T-helper 9 cell (primary cell): ENCODE data around the gene CACNG4.
"Not testable (repeated sequence)": the region's sequence is repeated elsewhere in the genome, so short reads cannot be mapped to it uniquely, and the experiment has no call there.

Source experiments
- DNase-seq: peaks from one replicate; pipeline ENCODE4 v3.0.0-alpha.2; 2020

The CACNG4 gene

DNA sequence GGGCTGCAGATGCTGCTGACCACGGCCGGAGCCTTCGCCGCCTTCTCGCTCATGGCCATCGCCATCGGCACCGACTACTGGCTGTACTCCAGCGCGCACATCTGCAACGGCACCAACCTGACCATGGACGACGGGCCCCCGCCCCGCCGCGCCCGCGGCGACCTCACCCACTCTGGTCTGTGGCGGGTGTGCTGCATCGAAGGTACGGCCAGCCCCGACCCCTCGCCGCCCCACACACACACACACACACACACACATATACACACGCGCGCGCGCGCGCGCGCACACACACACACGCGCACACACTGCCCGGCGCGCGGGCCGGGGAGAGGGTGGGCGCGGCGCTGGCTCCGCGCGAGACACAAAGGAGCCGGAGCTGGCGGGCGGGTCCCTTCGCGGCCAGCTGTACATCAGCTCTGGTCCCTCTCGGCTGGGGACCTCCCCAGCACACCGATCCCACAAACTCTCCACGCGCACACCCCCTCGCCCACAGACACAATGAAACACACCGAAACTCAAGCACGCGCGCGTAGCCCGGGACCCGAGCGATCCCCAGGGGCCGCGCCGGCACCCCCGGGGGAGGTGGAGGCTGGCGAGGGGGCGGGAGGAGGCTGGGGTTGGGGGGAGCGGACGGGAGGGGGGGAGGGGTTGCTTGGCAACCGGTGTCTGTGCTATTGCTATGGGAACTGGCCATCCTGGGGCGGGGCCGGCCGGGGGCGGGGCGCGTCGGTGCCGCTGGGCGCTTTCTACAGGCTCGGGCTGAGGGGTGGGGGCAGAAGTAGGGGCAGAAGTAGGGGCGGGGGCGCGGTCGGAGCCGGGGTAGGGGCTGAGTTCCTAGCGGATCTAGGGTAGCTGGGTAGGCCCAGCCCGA is 658 bp downstream of the CACNG4 start:
- no peak for DNase-seq

DNA sequence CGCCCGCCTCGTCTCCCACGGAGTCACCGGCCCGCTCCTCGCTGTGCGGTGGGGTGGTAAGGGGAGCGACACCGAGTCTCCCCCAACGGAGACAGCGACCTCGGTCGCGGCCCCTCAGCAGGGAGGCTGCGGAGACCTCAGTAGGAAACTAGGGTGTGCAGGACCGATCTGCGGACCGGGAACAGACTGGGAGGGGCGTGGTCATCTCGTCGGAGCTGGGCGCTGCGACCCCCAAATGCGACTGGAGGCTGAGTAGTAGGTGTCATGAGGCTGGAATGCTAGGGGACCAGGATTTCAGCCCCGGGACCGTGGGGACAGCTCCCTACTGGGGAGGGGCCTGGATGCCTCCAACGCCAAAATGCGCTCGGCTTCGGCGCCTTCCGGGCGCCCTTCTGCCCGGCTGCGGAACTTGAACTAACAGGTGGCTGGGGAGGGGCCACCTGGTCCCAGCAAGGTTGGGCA is 1.3 kb downstream of the CACNG4 start:
- DNase-seq = no peak

DNA sequence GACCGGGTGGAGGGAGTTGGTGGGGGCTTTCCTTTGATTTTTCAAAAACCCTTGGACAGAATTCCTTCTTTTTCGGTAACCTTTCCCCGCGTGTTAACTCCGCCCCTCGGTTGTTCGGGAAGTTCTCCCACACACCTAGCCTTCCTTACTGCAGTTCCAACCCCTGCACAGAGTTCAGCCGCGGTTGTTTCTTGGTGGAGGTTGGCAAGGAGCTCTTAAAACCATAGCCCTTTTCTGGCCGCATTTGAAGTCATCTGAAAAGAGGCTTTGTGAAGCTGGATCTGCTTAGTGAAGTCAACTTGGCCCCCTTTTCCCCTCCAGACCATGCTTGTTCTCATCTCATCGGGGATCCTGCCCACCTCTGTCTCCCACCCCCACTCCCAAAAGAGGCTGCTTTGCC is 1.8 kb downstream of the CACNG4 start:
- DNase-seq = no peak

DNA sequence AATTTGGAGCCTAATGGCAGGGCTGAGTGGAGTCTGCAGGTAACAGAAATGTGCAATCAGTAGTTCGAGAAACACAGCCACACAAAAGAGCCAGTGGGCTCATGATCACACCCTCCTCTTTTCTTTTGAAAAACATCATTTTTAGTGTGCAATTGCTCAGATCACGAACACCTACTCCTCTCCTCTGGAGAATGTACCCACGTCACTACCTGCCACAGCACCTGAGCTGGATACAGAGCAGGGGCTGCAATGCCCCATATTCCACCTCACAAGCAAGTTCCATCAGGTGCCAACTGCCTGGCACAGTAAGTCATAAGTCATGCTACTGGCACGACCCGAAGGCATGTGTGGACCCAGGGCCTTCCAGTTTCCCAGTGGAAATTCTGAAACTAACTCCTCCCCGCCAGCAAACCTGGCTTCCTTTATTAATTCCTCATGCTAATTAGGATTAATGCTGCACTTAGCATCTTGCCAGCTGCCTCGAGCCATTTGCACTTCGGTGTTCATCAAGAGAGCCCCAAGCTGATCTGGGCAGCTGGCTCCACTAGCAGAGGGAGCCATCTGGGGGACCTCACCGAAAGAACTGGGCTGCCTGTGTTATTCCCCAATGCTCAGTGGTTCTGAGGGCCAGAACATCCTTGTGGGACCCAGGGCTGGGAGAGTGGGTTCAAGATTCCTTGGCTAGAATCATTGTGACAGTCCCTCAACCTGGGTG is 2.4 kb downstream of the CACNG4 start:
- no peak for DNase-seq

DNA sequence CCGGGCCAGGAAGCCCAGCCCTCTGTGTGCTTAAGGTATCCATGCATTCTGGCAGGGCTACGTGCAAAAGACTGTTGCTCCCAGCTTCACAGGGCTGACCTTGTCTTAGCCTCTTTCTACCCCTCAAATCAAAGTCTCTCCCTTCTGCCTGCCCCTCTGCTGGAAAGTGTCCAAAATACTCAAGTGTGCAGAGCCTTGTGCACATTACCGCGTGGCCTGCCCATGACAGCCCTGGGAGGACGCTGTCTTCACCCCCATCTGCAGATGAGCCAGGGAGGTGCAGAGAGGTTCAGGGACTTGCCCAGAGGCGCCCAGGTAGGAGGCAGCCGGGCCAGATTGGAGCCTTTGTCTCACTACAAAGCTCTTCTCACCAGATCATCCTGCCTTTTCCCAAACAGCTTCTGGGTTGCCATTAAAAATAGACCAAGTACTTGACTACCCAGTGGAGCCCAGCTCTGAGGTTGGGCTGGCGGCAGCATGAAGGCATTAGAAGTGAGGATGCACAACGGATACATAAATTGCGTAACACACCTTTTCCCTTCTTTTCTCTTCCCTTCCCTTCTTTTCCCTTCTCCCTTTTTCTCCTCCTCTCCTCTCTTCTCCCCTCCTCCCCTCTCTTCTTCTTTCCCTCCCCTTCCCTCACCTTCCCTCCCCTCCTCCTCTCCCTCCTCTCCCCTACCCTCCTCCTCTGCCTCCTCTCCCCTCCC is 3.5 kb downstream of the CACNG4 start:
- DNase-seq = no peak

DNA sequence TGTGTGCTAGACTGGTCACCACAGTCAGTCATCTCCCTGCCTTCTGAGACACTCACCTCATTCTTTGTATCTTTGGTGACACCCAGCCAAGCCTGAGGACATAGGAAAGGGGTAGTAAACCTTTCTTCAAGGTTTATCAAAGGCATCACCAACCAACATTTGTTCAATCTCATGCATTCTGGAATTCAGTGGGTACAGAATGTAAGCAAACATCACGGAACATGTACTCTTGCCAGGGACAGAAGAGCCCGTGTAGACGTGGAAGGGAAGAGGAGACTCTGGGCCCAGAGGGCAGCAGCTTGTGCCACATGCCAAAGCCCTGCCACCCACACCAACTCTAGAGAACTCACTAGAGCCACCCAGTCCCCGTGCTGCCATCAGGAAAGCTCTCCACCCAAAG is 4.4 kb downstream of the CACNG4 start:
- DNase-seq = no peak

DNA sequence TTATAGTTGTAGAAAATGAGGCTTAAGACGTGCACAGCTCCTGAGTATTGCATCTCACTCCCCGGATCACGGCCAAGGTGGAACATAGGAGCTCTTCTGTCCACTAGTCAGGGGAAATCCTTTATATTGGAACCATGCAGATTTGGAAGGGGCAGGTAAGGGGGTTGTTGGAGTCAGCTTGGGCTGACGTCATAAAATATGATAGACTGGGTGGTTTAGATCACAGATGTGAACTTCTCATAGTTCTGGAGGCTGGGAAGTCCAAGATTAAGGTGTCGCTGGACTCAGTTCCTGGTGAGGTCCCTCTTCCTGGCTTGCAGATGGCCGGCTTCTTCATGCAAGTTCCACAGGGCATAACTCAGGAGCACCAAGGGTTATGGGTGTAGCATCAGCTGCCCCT is 5.6 kb downstream of the CACNG4 start:
- no peak for DNase-seq

DNA sequence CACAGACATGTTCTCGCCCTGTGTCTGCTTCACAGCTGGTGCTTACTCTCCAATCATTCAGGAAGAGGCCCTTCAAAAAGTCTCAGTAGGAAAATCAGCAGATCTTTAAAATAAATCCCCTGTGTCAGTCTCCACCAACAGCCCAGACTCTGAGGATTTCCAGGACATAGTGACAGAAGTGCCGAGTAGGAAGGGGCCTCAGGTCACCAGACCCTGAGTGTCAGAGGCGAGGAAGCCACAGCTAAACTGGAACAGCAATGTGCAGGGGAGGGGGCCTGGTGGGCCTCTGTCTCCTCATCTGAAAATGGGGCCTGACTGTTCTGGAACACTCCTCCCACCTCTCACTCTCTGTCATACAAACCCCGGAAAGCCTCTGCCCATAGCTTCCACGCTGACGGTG is 6.3 kb downstream of the CACNG4 start:
- no peak for DNase-seq

DNA sequence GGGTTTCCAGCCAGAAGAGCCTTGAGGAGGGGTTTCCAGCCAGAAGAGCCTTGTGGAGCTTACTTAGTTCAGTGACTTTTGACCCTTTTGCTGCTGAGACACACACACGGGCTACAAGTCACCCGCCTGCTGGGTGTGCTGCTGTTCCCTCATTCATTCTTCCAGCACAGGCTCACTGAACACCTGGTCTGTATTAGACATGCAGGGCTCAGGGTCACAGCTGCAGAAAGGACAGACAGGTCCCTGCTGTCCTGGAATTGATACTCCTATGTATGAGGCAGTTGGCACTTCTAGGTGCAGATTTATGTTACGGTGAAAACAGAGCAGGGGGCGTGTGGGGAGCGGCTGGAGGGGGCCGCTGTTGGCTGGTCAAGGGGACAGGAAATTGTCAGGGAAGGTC is 6.8 kb downstream of the CACNG4 start:
- no peak for DNase-seq

DNA sequence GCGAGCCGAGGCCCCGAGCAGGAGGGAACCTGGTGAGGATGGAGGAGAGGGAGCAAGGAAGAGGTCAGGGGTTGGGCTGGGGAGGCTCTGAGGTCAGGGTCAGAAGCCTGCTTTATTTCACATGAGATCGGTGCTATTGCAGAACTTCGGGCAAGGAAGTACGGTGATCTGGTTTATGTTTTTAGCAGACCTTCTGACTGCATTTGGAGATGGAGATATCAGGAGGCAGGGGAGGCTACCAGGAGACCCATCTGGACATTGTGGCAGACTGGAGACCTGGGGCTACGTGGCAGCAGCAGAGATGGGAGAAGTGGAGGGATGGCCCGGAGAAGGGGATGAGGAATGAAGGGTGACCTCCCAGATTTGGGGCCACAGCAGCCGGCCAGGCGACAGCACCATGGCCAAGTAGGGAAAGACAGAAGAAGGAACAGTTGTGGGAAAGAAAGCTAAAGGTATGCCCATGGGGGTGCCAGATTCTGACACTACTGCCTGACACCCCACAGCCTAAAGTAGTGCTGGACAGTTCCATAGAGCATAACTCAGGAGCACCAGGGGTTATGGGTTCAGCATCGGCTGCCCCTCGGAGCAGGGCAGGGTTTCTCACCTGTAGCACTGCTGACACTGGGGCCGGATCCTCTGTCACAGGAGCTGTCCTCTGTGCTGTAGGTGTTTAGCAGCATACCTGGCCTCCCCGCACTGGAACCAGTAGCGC is 7.4 kb downstream of the CACNG4 start:
- DNase-seq = no peak

DNA sequence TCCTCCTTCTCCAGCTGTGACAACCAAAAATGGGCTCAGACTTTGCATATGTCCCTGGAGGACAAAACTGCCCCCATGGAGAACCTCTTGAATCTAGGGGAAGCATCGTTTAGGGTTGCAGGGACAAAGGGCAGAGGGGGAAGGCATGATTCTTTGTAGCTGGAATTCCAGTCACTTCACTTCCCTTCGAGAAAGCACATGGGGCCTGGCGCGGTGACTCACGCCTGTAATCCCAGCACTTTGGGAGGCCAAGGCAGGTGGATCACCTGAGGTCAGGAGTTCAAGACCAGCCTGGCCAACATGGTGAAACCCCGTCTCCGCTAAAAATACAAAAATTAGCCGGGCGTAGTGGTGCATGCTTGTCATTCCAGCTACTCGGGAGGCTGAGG is 7.9 kb downstream of the CACNG4 start:
- DNase-seq = not testable (repeated sequence)

DNA sequence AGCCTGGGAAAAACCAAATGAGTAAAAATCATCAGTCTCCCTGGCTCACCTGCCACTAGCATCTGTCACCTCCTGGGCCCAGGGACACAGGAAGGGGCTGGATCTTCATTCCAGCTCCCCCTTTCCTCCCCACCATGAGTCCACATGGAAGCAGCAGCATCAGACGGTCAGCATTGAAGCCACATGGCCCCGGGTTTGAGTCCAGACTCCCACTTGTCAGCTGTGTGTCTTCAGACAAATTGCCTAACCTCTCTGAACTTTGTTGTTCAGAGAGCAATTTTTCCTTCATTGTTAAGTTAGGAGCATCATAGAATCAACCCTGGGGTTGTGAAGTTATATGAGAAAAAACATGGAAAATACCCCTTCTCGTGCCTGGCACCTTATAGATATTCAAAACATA is 10.7 kb downstream of the CACNG4 start:
- DNase-seq = no peak

DNA sequence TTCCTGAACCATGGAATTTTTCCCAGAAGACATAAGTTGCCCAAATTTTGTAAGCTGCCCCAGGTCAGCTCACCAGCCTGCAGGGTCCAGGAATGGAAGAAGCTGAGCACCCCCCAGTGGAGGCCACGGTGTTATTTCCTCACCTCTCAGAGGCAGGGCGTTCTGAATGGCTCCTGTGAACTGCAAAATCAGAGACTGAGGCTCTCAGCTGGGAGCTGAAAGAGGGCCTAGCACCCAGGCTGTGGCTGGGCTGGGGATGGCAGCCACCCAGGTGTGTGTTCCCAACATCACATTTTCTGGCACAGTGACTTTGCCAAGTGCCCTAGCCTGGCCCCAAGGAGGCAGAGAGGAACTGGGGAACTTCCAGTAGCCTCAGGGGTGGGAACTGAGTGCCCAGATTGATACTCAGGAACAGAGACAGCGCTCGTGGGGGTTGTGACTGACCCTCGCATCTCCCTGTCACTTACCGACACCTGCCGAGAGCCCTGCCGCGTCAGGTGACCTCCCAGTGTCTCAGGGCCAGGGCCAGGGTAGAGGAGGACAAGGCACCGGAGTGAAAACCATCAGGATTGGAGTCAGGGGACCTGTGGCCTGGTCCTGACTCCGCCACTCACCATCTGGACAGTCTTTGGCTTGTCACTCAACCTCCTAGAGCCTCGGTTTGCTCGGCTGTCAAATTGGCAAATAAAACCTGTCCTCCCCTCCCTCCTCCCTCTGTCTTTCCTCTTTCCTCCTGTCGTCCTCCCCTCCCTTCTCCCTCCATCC is 11.3 kb downstream of the CACNG4 start:
- DNase-seq = no peak

DNA sequence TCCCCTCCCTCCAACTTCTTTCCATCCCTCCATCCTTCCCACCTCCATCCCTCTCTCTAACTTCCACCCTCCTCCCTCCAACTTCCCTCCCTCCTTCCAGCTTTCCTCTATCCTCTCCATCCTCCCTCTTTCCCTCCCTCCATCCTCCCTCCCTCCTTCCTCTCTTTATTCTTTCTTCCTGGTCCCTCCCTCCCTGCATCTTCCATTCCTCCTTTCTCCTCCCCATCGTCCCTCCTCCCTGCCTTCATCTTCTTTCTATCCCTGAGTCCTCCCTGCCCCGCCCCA is 11.8 kb downstream of the CACNG4 start:
- DNase-seq = no peak

DNA sequence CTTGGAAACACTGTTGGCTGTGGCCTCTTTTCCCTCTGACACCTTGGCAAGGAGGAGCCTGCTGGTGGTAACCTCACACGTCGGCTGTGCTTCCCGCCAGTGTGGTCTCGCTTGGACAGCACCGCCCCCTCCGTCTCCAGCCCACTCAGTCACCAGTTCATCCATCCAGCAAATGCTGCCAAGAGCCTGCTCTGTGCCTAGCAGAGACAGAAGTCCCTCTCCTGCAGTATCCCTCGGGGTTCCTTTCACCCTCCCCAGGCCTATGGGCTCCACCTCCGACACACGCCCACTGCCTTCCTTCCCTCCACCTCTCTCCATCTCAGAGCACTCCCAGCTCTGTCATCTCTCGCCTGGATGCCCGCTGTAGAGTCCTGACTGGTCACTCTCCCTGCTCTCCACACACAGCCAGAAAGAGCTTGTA is 12.3 kb downstream of the CACNG4 start:
- no peak for DNase-seq

DNA sequence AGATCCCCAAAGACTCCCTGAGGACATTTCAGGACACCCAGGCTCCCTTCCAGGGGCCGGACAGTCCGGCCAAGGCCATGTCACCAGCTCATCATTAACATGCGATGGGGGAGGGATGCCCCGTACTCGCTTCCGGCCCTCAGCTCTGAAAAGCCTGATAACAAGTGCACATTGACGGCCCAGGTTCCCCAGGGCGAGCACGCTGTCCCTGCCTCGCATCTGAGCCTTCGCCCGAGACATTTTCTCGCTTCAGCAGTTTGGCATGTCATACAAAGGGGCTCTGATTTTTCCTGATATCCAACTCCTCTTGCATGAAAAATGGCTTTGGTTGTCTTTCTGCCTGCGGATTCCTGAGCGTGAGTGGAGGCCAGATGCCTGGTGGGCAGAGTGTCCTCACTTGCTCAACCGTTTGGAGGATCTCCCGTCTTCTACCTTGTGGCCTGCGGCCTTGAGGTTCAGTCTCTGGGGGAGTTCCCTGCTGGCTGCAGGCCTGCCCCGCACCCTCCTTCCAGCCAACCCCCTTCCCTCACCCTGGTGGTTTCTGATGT is 14.1 kb downstream of the CACNG4 start:
- DNase-seq = no peak

DNA sequence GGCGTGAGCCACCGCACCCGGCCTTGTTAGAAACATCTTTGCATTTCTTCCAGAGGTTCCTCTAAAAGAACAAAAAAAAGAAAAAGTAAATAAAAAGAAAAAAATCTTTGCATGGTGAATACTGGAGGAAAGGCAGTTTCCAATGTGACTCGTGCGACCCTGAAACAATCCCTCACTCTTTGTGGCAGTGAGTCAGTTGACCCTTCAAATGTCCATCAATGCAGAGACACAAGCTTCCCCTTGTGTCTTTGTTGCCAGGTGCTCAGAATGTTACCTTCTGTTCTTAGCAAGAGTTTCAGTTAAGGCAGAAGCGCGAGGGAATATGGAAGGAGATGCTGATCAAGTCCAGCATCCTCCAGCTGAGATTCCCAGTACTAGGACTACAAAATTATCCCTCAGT is 16.4 kb downstream of the CACNG4 start:
- no peak for DNase-seq

DNA sequence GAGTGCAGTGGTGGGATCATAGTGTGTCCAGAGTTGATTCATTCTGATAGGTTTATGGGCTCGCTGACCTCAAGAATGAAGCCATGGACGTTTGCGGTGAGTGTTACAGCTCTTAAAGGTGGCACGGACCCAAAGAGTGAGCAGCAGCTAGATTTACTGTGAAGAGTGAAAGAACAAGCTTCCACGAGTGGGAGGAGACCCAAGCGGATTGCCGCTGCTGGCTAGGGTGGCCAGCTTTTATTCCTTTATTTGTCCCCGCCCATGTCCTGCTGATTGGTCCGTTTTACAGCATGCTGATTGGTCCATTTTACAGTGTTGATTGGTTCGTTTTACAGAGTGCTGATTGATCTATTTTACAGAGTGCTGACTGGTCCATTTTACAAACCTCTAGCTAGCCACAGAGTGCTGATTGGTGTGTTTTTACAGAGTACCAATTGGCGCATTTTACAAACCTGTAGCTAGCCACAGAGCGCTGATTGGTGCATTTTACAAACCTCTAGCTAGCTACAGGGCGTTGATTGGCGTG is 17.5 kb downstream of the CACNG4 start:
- no peak for DNase-seq

DNA sequence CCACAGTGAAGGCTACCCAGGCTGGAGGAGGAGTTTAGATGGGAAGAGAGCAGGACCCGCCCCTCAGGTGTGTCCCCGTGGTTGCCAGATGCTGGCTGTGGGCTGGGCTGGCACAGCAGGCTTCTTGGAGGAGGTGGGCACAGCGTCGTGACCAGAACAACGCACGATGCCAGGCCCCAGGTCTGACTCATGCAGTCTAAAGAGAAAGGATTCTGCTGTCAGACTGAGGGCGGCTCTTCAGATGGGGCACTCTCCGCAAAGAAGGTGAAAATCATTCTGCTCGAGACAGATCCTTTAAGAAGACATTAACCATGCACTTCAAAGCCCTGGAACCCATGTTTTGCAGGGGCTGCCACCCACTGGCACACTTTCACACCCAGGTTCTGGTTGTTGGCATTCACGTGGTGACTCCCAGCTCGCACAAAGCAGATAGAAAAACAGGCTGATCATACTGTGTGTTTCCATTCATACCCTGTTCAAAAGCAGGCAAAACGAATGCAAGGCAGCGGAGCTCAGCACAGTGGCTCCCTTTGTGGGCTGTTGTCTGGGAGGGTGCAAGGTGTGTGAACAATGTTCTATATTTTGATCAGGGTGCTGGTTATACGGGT is 19.0 kb downstream of the CACNG4 start:
- no peak for DNase-seq

DNA sequence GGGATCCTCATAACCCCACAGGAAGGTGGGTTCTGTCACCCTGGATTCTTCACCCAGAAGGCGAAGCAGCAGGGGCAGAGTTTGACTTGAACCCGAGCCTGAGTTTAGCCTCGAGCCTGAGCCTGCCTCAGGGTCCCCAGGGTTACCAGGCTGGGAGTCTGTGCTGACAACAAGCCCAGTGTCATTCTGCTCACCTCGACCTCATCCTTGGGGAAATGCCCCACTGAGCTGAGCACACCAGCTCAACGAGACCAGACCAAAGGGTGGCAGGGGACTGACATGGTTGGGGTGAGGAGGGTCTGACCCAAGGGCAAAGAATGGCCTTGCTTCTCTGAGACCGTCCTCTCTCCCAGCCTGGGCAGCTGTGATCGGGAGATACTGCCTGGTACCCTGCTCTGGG is 20.2 kb downstream of the CACNG4 start:
- no peak for DNase-seq
